IPS-NIHi7 (cell line): ENCODE measurements around the gene EXPH5.
"Not testable (repeated sequence)": the region's sequence is repeated elsewhere in the genome, so short reads cannot be mapped to it uniquely, and the experiment has no call there.

ENCODE experiments used
- DNase-seq: peaks from one replicate; pipeline ENCODE4 v3.0.0; 2012; ENCODE audit warnings: mixed read lengths; ENCODE audit errors: extremely low spot score

The EXPH5 gene

DNA sequence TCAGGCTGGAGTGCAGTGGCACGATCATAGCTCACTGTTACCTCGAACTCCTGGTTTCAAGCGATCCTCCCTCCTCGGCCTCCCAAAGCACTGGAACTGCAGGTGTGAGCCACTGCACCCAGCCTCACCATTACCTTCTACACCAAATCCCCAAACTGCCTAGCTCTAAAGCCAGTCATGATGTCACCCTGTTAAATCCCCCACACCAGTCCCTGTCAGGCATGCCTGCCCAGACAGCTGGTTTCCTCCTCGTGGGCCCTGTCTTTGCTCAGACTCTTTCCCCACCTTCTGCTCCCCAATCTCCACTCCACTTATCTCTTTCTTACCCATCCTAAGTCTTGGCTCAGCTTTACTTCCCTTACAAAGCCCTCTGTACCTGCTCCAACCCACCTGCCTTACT, 12.5 kb upstream of the EXPH5 start:
- DNase-seq: no peak

DNA sequence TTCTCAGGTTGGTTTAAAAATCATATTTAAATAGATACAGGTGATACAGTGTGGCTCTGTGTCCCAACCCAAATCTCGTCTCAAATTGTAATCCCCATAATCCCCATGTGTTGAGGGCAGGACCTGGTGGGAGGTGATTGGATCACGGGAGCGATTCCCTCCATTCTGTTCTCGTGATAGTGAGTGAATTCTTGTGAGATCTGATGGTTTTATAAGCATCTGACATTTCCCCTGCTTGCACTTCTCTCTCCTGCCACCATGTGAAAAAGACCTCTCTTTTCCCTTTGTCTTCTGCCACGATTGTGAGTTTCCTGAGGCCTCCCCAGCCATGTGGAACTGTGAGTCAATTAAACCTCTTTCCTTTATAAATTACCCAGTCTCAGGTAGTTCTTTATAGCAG, 9.2 kb upstream of the EXPH5 start:
- DNase-seq: not testable (repeated sequence)

DNA sequence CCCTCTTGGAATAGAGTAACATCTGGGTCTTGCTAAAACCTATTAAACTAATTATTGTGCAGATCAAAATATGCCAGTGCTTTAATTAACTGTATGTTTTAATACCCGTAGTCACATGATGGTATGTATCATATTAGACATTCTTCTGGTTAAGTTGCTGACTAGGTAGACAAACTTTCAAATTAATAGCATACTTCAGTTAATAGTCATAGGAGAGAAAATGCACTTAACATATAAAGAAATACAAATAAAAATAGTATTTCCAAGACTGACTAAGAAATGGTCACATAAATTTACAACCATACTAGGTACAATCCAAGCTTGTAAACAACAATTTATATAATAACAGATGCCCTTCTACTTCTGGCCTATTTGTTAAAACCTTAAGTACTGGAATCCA, 7.6 kb upstream of the EXPH5 start:
- DNase-seq: no peak

DNA sequence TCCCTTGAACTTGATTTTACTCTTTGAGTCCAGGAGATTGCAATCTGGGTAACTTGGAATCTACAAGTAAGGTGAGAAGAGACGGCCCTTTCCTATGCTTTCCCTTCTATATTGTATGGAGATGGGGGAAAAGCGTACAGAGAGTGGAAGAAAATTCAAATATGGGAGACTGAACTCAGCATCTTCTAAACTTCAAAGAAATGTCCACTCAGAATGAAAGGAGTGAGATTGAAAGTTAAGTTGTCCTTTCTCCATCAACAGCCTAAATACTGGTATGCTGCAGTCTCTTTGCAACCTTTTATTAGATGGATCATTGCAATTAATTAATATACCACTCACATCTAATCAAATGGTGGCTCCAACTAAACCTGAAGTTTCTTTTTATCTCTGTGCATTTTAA, 6.4 kb upstream of the EXPH5 start:
- DNase-seq: no peak

DNA sequence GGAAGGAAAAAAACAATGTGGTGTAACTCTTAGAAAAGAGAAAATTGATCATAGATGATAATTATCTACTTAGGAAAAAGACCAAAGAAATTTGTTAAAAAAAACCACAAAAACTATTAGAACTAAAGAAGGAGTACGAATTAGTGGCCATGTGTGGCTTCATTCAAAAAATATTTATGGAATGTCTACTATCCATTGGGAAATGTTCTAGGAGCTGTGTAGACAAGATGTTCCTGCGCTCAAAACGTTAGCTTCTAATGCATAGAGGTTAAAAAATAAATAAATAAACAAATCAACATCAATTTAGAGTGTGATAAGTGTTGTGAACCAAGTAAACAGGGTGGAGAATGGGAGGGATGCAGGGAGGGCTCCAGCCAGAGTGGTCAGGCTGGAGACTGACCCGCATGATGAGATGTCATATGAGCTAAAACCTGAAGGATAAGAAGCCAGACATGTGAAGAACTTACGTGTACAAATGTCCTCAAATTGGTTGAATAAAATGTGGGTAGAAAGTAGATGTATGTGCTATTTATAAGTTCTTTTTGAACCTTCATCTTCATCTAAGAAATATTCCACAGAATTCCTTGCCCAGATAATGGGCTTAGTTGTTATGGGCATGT, 4.3 kb upstream of the EXPH5 start:
- DNase-seq: no peak

DNA sequence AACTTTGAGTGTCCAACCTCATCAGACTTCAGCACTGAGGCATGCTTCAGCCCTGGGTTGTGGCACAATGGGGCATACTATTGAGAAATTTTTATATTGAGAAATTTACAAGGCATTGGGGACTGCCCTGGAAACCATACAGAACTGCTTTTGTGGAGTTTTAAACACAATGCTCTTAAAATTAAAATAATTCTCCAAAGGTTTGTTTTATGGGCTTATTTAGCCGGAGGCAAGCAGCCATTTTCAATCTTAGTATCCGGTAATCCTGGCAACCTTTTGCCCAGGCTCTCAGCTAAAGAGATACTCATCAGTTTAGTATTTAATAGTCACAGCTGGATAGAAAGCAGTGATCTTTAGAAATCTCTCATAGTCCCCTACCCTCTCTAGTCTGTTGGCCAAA, 3.1 kb upstream of the EXPH5 start:
- DNase-seq: no peak

DNA sequence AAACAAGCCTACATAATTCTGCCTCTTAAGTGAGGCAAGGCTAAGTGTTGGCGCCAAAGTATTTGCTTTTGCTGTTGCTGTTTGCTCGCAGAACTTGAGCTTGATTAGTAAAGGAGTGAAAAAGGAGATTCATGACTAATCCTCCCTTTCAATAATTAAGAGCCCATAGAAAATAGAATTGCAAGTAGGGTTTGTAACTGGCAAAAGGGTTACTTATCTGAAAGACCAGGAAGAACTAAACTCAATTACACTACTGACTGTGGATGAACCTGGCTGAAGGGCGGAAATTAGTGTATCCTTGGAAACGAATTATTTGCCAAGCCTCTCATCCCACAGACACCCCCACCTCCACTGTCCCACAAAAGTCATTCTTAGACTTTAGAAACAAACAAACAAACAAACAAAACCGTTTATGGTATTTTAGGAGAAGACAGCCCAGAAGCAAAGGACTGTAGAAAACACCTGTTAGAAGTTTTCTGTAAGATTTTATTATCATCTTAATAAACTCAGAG, 411 bp upstream of the EXPH5 start:
- no peak for DNase-seq

DNA sequence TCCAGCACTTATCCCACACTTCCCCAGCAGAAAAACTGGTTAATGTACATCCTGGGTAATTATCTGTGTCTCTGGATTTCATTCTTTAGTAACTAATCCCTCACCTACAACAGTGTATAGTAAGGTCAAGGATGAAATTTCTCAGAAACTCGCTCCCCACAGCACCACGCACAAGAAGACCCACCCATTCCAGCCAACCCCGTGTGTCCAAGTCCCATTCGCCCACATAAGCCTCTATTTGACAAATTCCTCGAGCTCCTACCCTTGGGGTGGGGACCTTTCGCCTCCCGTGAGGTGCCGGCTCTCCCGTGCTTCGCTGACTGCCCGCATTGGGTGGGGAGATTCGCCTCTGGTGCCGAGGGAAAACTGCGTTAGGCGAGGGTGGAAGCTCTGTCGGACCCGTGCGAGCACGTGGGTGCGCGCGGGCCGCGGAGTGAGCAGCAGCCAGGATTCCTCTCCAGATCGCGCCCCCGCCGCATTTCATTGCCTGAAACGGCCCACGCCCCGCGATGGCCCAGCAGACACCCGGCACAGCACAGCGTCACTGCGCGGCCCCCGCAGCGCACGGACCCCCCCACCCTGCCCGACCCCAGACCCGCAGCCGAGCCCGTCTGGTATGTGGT, 866 bp downstream of the EXPH5 start:
- DNase-seq: no peak

DNA sequence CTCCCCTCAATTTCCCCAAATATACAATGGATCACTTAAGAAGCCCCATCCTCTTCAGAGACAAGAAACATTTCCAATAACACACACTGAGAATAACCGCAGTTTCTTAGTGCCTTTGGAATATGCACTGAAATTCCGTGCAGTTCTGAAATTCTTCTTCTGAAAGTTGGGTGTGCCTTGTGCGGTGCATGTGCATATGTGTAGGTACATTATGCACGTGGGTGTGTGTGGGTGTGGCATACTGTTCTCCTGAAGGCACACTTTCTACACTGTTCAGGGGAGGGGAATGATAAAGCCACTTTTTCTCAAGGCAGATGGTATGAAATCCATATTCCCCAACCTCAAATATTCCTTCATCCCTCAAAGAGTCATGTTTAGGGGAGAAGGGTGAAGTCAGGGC, 1.7 kb downstream of the EXPH5 start:
- no peak for DNase-seq

DNA sequence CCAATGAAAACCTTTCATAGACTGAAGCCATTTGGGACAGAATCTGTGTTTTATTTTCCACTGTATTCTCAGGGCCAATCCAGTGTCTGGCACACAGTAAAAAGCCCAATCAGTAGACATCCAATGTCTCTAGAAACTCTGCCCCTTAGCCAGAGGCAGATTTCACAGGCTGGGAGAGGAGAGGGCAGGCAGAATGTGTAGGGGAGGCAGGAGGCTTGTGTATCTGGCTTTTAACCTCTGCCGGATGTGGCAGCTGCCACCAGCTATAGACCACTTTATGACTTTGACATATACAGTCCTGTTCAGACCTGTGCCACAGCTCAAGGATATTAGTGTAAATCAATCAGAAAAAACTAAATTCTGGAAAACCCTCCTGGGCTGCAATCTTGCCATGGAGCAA, 4.4 kb downstream of the EXPH5 start:
- no peak for DNase-seq

DNA sequence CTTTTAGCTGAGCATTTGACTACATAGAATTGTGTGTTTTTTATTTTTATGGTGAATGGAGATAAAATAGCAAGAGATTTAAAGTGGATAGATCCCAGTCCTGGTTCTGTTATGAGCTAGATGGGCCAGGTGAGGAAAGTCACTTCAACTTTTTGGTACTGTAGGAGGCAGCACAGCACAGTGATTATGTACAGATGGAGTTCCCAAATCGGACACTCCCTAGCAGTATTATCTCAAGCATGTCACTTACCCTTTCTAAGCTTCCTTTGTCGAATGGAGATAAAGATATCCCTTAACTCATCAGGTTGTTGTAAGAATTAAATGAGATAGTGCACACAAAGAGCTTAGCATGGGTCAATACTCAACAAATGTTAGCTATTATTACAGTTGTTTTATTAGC, 5.3 kb downstream of the EXPH5 start:
- no peak for DNase-seq

DNA sequence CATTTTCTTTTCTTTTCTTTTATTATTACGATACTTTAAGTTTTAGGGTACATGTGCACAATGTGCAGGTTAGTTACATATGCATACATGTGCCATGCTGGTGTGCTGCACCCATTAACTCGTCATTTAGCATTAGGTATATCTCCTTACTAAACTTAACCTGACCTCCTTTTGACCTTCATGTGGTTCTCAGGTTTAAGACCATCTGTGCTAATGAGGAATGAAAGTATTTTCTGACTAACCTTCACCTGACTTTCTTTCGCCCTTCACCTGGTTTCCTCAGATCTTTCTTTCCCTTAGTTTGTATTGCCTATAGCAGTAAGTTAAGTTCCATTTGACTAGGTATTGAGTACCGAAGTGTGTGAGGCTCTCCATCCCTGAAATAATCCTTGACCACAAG, 6.5 kb downstream of the EXPH5 start:
- no peak for DNase-seq

DNA sequence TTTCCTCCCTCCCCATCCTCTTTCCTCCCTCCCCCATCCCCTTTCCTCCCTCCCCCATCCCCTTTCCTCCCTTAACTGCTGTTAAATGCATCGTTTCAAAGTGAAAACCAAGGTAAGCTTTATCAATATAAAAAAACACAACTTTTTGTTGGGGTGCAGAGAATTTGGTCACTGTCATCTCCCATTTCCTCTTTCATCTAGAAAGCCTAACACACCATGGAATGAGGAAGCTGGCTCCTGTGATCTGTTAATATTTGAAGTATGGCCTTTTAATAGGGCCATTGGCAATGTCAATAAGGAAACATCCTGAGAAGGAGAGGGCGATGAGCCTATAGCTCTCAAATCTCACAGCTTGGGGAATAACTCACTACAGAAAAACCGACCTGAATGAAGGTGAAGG, 7.0 kb downstream of the EXPH5 start:
- DNase-seq: no peak

DNA sequence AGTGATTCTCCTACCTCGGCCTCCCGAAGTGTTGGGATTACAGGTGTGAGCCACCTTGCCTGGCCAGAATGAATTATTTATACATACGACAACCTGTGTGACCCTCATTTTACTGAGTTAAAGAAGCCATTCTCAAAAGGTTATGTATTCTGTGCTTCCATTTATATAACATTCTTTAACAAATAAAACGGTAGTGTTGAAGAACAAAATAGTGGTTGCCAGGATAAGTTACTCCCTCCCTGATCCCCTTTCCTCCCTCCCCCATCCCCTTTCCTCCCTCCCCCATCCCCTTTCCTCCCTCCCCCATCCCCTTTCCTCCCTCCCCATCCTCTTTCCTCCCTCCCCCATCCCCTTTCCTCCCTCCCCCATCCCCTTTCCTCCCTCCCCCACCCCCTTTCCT, 7.4 kb downstream of the EXPH5 start:
- DNase-seq: not testable (repeated sequence)

DNA sequence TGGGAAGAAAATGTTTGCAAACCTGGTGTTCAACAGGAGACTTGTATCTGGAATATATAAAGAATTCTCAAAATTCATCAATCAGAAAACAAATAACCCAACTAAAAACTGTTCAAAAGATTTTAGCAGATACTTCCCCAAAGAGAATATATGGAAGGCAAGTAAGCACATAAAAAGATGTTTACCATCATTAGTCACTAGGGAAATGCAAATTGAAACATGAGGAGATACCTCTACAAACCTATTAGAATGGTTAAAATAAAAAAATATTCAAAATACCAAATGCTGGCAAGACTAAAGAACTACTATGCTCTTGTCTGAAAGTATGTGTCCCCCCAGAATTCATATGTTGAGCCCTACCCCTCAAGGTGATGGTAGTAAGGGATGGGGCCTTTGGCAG, 8.6 kb downstream of the EXPH5 start:
- DNase-seq: no peak

DNA sequence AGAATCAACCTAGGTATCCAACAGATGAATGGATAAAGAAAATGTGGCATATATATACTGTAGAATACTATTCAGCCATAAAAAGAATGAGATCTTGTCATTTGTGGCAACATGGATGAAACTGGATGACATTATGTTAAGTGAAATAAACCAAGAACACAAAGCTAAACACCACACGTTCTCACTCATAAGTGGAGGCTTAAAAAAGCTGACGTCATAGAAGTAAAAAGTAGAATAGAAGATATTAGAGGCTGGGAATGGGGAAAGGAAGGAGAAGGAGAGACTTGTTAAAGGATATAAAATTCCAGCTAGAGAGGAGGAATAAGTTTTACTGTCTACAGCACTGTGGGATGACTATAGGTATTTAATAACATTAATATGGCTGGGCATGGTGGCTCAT, 12.9 kb downstream of the EXPH5 start:
- no peak for DNase-seq

DNA sequence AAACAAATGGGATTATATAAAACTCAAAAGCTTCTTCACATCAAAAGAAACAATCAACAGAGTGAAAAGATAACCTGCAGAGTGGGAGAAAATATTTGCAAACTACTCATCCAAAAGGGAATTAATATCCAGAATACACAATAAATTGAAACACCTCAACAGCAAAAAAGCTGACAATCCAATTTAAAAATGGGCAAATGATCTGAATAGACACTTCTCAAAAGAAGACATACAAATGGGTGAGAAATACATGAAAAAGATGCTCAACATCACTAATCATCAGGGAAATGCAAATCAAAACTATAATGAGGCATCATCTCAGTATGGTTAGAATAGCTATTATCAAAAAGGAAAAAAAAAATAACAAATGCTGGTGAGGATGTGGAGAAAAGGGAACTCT, 13.5 kb downstream of the EXPH5 start:
- no peak for DNase-seq

DNA sequence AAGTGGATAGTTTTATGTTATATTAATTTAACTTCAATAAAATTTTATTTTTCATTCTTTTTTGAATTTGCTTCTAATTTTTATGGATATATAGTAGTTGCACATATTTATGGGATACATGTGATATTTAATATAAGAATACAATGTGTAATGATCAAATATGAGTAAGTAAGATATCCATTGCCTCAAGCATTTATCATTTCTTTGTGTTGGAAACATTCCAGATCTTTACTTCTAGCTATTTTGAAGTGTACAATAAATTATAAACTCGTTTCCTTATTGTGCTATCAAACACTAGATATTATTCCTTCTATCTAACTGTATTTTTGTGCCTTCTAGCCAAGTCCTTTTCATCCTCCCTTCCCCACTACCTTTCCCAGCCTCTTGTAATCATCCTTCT, 17.0 kb downstream of the EXPH5 start:
- no peak for DNase-seq

DNA sequence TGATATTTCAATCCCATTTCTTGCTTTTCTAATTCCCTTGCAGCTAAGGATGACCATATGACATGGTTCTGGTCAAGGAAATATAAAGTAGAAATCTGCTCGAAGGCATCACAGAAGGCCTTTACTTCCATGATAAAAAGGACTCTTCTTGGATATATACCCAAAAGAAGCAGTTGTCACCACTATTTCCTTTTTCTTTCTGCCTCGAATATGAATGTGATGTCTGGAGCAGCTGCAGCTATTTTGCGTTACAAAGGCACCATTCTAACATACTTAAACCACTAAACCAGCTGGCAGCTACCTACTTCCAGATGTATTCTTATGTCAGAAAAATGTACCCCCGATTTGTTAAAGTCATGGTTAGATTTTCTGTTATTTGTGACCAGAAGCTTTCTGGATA, 18.9 kb downstream of the EXPH5 start:
- DNase-seq: no peak

DNA sequence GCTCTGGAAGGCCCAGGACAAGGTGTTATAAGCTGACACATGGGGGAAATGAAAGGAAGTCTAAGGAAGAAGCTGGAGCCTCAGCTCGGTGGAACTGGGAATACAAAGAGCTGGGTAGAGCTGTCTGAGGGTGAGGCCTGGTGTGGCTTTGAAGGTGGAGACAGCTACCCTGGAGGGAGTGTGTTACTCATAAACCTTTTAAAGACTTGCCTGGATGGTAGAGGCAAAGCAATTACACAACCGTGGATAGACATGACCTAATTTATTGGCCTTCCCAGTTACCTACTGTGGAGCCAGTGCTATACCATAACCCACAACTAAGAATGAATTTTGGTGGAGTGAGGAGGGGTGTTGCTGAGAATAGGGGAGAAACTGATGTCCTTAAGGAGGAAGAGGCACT, 22.6 kb downstream of the EXPH5 start:
- DNase-seq: no peak

DNA sequence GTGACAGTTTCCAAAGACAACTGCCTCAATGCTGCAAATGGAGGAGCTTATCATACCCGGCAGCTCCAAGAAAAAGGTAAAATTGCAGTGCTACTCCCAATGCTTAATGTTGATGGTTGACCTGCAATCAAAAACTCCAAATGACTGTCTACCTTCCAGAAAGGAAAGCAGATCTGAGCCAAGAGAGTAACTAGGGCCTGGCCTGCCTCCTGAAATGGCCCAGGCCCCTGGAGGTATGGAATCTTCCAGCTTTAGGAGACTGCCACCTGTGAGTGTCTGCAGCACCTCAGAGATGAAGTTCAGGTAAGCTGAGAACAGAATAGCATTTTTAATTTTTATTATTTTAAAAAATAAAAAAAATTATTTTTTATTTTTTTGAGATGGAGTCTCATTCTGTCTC, 23.7 kb downstream of the EXPH5 start:
- DNase-seq: no peak

DNA sequence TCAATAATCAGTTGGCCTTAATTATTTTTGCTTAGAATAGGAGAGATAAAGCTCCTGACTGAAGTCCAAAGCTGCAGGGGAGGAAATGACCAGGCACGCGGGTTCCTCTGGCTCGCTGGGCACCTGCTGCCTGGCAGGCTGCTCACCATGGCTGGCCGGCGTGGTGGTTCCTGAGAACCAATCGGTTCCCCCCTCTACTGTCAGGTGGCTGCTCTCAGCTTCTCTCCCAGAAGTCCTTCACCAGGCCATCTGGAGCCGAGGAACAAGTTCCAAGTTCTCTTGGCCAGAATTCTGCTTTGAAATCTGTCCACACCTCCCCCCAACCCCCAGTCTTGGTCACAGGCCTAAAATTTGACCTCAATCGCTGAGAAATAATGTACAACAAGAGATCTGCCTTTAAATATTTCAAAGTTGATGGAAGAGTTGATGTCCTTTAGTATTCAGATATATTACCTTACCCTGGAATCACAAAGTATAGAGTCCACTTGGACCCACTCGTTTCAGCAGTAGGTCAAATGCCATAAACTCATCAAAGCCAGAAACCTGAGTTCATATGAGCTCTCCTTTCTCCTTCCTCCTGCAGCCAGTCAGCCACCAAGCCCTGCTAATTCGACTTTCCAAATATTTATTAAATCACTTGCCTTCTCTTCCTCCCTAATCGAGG, 25.2 kb downstream of the EXPH5 start:
- DNase-seq: no peak

DNA sequence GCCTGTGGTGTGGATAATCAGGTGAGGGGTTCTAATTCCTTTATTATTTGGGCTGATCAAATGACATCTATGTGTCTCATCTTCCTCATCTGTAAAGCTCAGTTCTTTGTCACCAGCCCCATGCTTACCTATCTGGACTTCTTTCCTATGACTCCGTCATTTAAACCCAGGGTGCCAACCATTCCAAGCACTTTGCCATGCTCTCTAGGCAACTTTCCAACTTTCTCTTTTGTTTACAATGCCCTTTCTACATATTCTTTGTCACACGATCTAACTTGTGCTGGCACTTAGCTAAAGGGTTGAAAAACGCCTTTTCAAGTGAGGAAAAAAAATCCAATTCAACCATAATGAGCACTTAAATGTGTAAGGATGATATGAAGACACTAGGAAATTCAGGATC, 27.9 kb downstream of the EXPH5 start:
- DNase-seq: no peak
